Adrenal gland (tissue), 5 donors: ENCODE measurements around the gene RAB18.

Source experiments
- POLR2A ChIP-seq, 2 donors: fragments of 450-650 bp; IDR thresholded peaks; one replicate each; pipeline ENCODE4 v1.6.1; 2017; ENCODE audit warnings: antibody characterized with exemption in 2 of 2, mild to moderate bottlenecking in 2 of 2, moderate library complexity in 1 of 2
- TF ChIP-seq, protein P1 (sequence below), 6 experiments: fragments of 450-650 bp in 4 of 6; fragments of 200-600 bp in 2 of 6; sonication (generic) in 1 of 6; IDR thresholded peaks; 1 replicate in 5 of 6; 2 replicates in 1 of 6; pipeline versions ENCODE4 v1.5.1 to v1.8.0; 2016 to 2021; ENCODE audit warnings: antibody characterized with exemption in 6 of 6, mild to moderate bottlenecking in 2 of 6, moderate library complexity in 1 of 6
- donor health status: DM: no; HTN: no; CAD: no.

DNA sequence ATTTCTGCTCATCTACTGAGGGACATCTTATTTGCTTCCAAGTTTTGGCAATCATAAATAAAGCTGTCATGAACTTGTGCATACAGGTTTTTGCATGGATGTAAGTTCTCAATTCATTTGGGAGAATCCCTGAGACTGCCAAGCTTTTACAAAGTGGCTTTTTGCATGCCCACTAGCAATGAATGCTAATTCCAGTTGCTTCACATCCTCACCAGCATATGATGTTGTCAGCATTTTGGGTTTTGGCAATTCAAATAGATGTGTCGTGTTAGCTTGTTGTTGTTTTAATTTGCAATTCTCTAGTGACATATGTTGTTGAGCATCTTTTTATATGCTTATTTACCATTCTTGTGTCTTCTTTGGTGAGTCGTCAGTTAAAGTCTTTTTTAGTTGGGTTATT is 57.2 kb downstream of the RAB18 start:
- TF ChIP-seq, protein P1, sequence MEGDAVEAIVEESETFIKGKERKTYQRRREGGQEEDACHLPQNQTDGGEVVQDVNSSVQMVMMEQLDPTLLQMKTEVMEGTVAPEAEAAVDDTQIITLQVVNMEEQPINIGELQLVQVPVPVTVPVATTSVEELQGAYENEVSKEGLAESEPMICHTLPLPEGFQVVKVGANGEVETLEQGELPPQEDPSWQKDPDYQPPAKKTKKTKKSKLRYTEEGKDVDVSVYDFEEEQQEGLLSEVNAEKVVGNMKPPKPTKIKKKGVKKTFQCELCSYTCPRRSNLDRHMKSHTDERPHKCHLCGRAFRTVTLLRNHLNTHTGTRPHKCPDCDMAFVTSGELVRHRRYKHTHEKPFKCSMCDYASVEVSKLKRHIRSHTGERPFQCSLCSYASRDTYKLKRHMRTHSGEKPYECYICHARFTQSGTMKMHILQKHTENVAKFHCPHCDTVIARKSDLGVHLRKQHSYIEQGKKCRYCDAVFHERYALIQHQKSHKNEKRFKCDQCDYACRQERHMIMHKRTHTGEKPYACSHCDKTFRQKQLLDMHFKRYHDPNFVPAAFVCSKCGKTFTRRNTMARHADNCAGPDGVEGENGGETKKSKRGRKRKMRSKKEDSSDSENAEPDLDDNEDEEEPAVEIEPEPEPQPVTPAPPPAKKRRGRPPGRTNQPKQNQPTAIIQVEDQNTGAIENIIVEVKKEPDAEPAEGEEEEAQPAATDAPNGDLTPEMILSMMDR (IDR thresholded peaks at IDR 0.05): no peak
- TF ChIP-seq POLR2A (IDR thresholded peaks at IDR 0.05): no peak
